ENCODE measurements around the gene LUM. TPM values are rescaled to one million over a fixed set of nuclear protein-coding genes. Genes with fewer than 3 reads are reported as not detected.

LUM gene
- total and polyA plus RNA-seq, 4 donors = 3.7 to 22.3 (median 13.8) TPM

DNA sequence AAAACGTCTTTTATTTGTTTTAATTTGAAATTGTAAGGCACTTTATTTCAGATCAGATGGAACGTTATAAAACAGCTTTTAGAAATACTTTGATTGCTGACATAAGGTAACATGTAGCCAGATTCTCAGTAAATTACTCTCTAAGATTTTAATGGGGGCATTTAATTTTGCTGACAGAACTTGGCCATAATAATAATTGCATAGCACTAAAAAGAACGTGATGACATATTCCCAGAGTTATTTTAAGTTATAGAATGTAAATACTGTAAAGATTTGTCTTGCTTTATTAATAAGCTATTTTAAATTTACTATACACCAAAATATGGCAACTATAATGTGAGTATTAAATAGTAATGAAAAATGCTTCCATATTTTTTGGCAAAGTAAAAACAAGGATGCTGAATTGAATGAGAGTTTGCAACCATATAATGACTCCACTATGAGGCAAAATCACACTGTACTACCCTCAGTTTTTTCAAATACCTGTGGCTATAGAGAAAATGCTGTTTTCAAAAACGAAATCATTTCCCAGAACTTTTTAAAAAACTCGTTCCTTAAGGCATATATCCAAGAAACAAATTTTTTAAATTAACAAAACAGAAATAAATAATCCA, 876 bp downstream of the LUM start:
- Histone ChIP-seq H3K4me3 (ENCODE audit: low read depth in 1 of 3, low read length in 3 of 3) (no peak overlapping the region), H3K27ac (ENCODE audit: low read depth in 1 of 2, low read length in 2 of 2) (no peak overlapping the region)
- 44% methylated on average over 5 of the region's 5 CpGs for WGBS

More for the DNA sequence above, 876 bp downstream of the LUM start:
- Histone ChIP-seq H3K4me1 (ENCODE audit: control insufficient read depth in 4 of 4, insufficient read depth in 4 of 4, low read length in 3 of 4) (no peaks in the 10 kb centered on the region), H3K9me3 (ENCODE audit: control insufficient read depth in 4 of 4, low read length in 3 of 4) (no peaks in the 10 kb centered on the region), H3K9ac (ENCODE audit: low read depth in 1 of 2, low read length in 2 of 2) (no peak overlapping the region), H3K36me3 (ENCODE audit: control insufficient read depth in 4 of 4, insufficient read depth in 3 of 4, low read depth in 1 of 4, low read length in 3 of 4) (no peaks in the 10 kb centered on the region), H3K27me3 (ENCODE audit: control insufficient read depth in 4 of 4, insufficient read depth in 4 of 4, low read length in 3 of 4) (no peaks in the 10 kb centered on the region)
- DNase-seq (ENCODE audit: low spot score) = no peak
- no peak for TF ChIP-seq NR2F2 (IDR thresholded peaks at IDR 0.05)
- TF ChIP-seq HNF4G (IDR thresholded peaks at IDR 0.05) = no peak
- no peak for TF ChIP-seq RXRA (IDR thresholded peaks at IDR 0.05)
- no peak for TF ChIP-seq SP1 (IDR thresholded peaks at IDR 0.05)
- TF ChIP-seq, protein P1, sequence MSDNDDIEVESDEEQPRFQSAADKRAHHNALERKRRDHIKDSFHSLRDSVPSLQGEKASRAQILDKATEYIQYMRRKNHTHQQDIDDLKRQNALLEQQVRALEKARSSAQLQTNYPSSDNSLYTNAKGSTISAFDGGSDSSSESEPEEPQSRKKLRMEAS (IDR thresholded peaks at IDR 0.05) = no peak
- TF ChIP-seq, protein P2, sequence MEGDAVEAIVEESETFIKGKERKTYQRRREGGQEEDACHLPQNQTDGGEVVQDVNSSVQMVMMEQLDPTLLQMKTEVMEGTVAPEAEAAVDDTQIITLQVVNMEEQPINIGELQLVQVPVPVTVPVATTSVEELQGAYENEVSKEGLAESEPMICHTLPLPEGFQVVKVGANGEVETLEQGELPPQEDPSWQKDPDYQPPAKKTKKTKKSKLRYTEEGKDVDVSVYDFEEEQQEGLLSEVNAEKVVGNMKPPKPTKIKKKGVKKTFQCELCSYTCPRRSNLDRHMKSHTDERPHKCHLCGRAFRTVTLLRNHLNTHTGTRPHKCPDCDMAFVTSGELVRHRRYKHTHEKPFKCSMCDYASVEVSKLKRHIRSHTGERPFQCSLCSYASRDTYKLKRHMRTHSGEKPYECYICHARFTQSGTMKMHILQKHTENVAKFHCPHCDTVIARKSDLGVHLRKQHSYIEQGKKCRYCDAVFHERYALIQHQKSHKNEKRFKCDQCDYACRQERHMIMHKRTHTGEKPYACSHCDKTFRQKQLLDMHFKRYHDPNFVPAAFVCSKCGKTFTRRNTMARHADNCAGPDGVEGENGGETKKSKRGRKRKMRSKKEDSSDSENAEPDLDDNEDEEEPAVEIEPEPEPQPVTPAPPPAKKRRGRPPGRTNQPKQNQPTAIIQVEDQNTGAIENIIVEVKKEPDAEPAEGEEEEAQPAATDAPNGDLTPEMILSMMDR (IDR thresholded peaks at IDR 0.05; ENCODE audit: low read depth, low read length, missing input control) = no peak
- TF ChIP-seq GABPA (IDR thresholded peaks at IDR 0.05 in 1 of 2, conservative IDR thresholded peaks at IDR 0.05 in 1 of 2) = no peak
- TF ChIP-seq, protein P3, sequence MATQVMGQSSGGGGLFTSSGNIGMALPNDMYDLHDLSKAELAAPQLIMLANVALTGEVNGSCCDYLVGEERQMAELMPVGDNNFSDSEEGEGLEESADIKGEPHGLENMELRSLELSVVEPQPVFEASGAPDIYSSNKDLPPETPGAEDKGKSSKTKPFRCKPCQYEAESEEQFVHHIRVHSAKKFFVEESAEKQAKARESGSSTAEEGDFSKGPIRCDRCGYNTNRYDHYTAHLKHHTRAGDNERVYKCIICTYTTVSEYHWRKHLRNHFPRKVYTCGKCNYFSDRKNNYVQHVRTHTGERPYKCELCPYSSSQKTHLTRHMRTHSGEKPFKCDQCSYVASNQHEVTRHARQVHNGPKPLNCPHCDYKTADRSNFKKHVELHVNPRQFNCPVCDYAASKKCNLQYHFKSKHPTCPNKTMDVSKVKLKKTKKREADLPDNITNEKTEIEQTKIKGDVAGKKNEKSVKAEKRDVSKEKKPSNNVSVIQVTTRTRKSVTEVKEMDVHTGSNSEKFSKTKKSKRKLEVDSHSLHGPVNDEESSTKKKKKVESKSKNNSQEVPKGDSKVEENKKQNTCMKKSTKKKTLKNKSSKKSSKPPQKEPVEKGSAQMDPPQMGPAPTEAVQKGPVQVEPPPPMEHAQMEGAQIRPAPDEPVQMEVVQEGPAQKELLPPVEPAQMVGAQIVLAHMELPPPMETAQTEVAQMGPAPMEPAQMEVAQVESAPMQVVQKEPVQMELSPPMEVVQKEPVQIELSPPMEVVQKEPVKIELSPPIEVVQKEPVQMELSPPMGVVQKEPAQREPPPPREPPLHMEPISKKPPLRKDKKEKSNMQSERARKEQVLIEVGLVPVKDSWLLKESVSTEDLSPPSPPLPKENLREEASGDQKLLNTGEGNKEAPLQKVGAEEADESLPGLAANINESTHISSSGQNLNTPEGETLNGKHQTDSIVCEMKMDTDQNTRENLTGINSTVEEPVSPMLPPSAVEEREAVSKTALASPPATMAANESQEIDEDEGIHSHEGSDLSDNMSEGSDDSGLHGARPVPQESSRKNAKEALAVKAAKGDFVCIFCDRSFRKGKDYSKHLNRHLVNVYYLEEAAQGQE (IDR thresholded peaks at IDR 0.05) = no peak
- TF ChIP-seq, protein P4, sequence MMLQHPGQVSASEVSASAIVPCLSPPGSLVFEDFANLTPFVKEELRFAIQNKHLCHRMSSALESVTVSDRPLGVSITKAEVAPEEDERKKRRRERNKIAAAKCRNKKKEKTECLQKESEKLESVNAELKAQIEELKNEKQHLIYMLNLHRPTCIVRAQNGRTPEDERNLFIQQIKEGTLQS (IDR thresholded peaks at IDR 0.05) = no peak
- TF ChIP-seq HNF4A (conservative IDR thresholded peaks at IDR 0.05) = no peak
- no peak for TF ChIP-seq RAD21 (IDR thresholded peaks at IDR 0.05)
- TF ChIP-seq FOXA1 (IDR thresholded peaks at IDR 0.05) = no peak
- TF ChIP-seq TAF1 (conservative IDR thresholded peaks at IDR 0.05) = no peak
- TF ChIP-seq EGR1 (IDR thresholded peaks at IDR 0.05; ENCODE audit: low read depth in 2 of 2) = no peak
- TF ChIP-seq, protein P5, sequence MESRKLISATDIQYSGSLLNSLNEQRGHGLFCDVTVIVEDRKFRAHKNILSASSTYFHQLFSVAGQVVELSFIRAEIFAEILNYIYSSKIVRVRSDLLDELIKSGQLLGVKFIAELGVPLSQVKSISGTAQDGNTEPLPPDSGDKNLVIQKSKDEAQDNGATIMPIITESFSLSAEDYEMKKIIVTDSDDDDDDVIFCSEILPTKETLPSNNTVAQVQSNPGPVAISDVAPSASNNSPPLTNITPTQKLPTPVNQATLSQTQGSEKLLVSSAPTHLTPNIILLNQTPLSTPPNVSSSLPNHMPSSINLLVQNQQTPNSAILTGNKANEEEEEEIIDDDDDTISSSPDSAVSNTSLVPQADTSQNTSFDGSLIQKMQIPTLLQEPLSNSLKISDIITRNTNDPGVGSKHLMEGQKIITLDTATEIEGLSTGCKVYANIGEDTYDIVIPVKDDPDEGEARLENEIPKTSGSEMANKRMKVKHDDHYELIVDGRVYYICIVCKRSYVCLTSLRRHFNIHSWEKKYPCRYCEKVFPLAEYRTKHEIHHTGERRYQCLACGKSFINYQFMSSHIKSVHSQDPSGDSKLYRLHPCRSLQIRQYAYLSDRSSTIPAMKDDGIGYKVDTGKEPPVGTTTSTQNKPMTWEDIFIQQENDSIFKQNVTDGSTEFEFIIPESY (IDR thresholded peaks at IDR 0.05) = no peak
- no peak for TF ChIP-seq JUND (IDR thresholded peaks at IDR 0.05)
- TF ChIP-seq YY1 (IDR thresholded peaks at IDR 0.05) = no peak
- no peak for TF ChIP-seq FOXA2 (IDR thresholded peaks at IDR 0.05)

Data from liver (tissue), 9 donors.